Measurements from ENCODE around the gene CREB3.

Gene CREB3

GRCh38 chr9:35700942-35701341 lies 31.5 kb upstream of the CREB3 start:
- no peak for DNase-seq (ENCODE audit: extremely low read depth in 1 of 2, low read depth in 1 of 2)

- no peak for DNase-seq (ENCODE audit: extremely low read depth in 1 of 2, low read depth in 1 of 2)
Measured at GRCh38 chr9:35702696-35703095, 29.8 kb upstream of the CREB3 start.

GRCh38 chr9:35703906-35704672 lies 28.4 kb upstream of the CREB3 start:
- DNase-seq (ENCODE audit: extremely low read depth in 1 of 2, low read depth in 1 of 2) = no peak

GRCh38 chr9:35705372-35705771 lies 27.1 kb upstream of the CREB3 start:
- no peak for DNase-seq (ENCODE audit: extremely low read depth in 1 of 2, low read depth in 1 of 2)

- no peak for DNase-seq (ENCODE audit: extremely low read depth in 1 of 2, low read depth in 1 of 2)
Measured at GRCh38 chr9:35705836-35706430, 26.5 kb upstream of the CREB3 start.

- DNase-seq (ENCODE audit: extremely low read depth in 1 of 2, low read depth in 1 of 2) = no peak
Measured at GRCh38 chr9:35706951-35707350, 25.5 kb upstream of the CREB3 start.

- no peak for DNase-seq (ENCODE audit: extremely low read depth in 1 of 2, low read depth in 1 of 2)
Measured at GRCh38 chr9:35708146-35708545, 24.3 kb upstream of the CREB3 start.

- no peak for DNase-seq (ENCODE audit: extremely low read depth in 1 of 2, low read depth in 1 of 2)
Measured at GRCh38 chr9:35710818-35711500, 21.5 kb upstream of the CREB3 start.

GRCh38 chr9:35711501-35712428 lies 20.7 kb upstream of the CREB3 start:
- no peak for DNase-seq (ENCODE audit: extremely low read depth in 1 of 2, low read depth in 1 of 2)

GRCh38 chr9:35712762-35713400 lies 19.6 kb upstream of the CREB3 start:
- no peak for DNase-seq (ENCODE audit: extremely low read depth in 1 of 2, low read depth in 1 of 2)

- DNase-seq (ENCODE audit: extremely low read depth in 1 of 2, low read depth in 1 of 2) = no peak
Measured at GRCh38 chr9:35713578-35713977, 18.9 kb upstream of the CREB3 start.

GRCh38 chr9:35714123-35714522 lies 18.3 kb upstream of the CREB3 start:
- DNase-seq (ENCODE audit: extremely low read depth in 1 of 2, low read depth in 1 of 2) = no peak

- no peak for DNase-seq (ENCODE audit: extremely low read depth in 1 of 2, low read depth in 1 of 2)
Measured at GRCh38 chr9:35714579-35715252, 17.8 kb upstream of the CREB3 start.

GRCh38 chr9:35716230-35716629 lies 16.2 kb upstream of the CREB3 start:
- DNase-seq (ENCODE audit: extremely low read depth in 1 of 2, low read depth in 1 of 2) = no peak

- no peak for DNase-seq (ENCODE audit: extremely low read depth in 1 of 2, low read depth in 1 of 2)
Measured at GRCh38 chr9:35717132-35717870, 15.2 kb upstream of the CREB3 start.

GRCh38 chr9:35718721-35719511 lies 13.6 kb upstream of the CREB3 start:
- DNase-seq (ENCODE audit: extremely low read depth in 1 of 2, low read depth in 1 of 2) = no peak

- no peak for DNase-seq (ENCODE audit: extremely low read depth in 1 of 2, low read depth in 1 of 2)
Measured at GRCh38 chr9:35719546-35719945, 12.9 kb upstream of the CREB3 start.

GRCh38 chr9:35723426-35723825 lies 9.0 kb upstream of the CREB3 start:
- no peak for DNase-seq (ENCODE audit: extremely low read depth in 1 of 2, low read depth in 1 of 2)

- no peak for DNase-seq (ENCODE audit: extremely low read depth in 1 of 2, low read depth in 1 of 2)
Measured at GRCh38 chr9:35723908-35724307, 8.6 kb upstream of the CREB3 start.
